Bronchial epithelial cell (primary cell): ENCODE results near the gene CEACAM6. TPM values are rescaled to one million over a fixed set of nuclear protein-coding genes. Genes with fewer than 3 reads are reported as not detected.

Experiments
- DNase-seq: peaks from one replicate; pipeline ENCODE4 v3.0.0-alpha.2; 2010; ENCODE audit warnings: low read depth
- FAIRE-seq: peaks from 2 replicates; lab custom pipeline; 2011; peaks lifted over from hg19 to GRCh38; lab: Jason Lieb, UNC
- H3K27me3 ChIP-seq: 2 replicates; pipeline ENCODE4 v1.5.1; 2011; ENCODE audit warnings: low read length; ENCODE audit not compliant: control insufficient read depth, insufficient read depth
- H3K36me3 ChIP-seq: 2 replicates; pipeline ENCODE4 v1.5.1; 2011; ENCODE audit warnings: low read length; ENCODE audit not compliant: control insufficient read depth, insufficient read depth
- H3K4me3 ChIP-seq: 2 replicates; pipeline ENCODE4 v1.5.1; 2011; ENCODE audit warnings: mild to moderate bottlenecking, low read depth, low read length, control low read depth
- total RNA-seq: library from RNA; depleted of rRNA; stranded (reverse); fragments of >200 nt; gene quantifications from 2 replicates; pipeline ENCODE4 v1.2.1, GENCODE V29; 2014
- TF ChIP-seq, protein P1 (sequence below): IDR thresholded peaks from 2 replicates; pipeline ENCODE4 v1.5.1; 2011; ENCODE audit warnings: mild to moderate bottlenecking, moderate library complexity, low read length, control low read depth, inconsistent platforms; ENCODE audit not compliant: insufficient read depth, severe bottlenecking

The CEACAM6 gene
- total RNA-seq, 1 donor from 2014 or later, result 13.7 TPM

DNA sequence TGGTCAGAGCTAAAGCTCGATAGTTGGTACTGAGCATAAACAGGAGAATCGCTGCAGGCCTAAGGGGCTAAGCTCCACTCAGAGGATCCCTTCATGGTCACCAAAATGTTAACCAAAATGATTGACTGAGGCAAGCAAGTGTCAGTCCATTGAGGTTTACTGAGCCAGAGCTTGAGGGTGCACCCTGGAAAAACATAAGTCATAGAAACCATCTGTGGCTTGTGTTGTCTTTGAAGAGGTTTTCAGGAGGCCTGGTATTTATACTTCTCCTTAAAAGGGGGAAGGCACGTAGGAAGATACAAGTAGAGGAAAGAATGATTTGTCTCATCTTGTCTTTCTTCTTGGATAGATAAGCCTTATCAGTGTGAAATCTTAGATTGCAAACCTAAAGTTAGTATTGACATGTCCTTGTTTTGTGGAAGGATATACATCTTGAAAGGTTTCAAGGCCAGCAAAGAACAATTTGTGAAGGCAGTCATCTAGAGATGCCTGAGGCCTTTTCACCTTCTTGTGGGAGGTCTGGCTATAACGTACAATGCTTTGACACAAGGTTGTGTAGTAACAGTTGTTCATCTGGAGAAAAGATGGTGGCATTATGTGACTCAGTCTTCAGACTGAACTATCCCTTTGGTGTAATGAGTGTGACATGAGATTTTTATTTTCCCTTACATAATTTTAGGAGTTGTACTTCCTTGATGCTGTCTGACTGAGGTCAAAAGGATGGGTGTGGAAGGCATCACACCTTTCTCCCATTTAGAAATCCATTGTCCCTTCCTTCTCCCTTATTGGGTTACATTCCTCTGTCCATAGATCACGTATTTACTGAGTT, 14.7 kb upstream of the CEACAM6 start:
- H3K4me3 ChIP-seq, result no peak overlapping the region
- H3K27me3 ChIP-seq, result no peaks in the 10 kb centered on the region
- FAIRE-seq (peak; percentile 23), DNase-seq (no peak)
- TF ChIP-seq, protein P1, sequence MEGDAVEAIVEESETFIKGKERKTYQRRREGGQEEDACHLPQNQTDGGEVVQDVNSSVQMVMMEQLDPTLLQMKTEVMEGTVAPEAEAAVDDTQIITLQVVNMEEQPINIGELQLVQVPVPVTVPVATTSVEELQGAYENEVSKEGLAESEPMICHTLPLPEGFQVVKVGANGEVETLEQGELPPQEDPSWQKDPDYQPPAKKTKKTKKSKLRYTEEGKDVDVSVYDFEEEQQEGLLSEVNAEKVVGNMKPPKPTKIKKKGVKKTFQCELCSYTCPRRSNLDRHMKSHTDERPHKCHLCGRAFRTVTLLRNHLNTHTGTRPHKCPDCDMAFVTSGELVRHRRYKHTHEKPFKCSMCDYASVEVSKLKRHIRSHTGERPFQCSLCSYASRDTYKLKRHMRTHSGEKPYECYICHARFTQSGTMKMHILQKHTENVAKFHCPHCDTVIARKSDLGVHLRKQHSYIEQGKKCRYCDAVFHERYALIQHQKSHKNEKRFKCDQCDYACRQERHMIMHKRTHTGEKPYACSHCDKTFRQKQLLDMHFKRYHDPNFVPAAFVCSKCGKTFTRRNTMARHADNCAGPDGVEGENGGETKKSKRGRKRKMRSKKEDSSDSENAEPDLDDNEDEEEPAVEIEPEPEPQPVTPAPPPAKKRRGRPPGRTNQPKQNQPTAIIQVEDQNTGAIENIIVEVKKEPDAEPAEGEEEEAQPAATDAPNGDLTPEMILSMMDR, result no peak
- H3K36me3 ChIP-seq, result no peaks in the 10 kb centered on the region

DNA sequence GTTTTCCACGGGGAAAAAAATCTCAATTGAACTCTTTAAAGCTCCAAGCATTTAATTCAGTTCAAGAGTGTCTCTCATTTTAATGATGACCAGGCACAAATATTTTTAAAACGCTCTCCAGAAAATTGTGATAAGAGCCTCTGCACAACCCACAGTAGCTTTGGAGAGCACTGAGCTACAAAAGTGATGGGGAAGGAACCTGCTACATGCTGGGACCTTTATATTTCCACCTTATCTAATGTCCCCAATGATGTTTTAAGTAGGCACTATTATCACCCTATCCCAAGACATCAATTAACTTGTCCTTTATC, 14.1 kb upstream of the CEACAM6 start:
- Histone ChIP-seq H3K4me3 (no peak overlapping the region), H3K36me3 (no peaks in the 10 kb centered on the region), H3K27me3 (no peaks in the 10 kb centered on the region)
- TF ChIP-seq, protein P1, result no peak
- DNase-seq (no peak), FAIRE-seq (no peak)

DNA sequence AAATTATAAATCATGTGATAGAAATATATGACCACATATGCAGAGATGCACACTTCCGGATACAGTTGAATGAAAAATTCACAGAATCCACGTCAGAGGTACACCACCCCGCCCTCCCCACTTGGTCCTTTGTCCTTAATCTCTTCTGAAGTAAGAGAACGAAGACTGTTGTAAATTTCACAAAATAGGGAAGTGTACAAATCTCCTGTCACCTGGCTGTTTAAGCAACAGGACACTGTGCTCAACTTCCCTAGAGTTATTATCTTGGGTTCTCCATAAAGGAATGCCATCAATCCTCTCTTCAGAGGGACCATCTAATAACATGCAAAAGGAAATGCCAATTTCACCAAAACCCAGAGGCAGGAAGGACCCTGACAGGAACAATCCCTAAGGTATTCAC, 10.5 kb upstream of the CEACAM6 start:
- Histone ChIP-seq H3K4me3 (no peak overlapping the region), H3K27me3 (peaks cover 9% of the 10 kb centered on the region), H3K36me3 (no peaks in the 10 kb centered on the region)
- FAIRE-seq, result no peak
- no peak for DNase-seq
- TF ChIP-seq, protein P1, result no peak

DNA sequence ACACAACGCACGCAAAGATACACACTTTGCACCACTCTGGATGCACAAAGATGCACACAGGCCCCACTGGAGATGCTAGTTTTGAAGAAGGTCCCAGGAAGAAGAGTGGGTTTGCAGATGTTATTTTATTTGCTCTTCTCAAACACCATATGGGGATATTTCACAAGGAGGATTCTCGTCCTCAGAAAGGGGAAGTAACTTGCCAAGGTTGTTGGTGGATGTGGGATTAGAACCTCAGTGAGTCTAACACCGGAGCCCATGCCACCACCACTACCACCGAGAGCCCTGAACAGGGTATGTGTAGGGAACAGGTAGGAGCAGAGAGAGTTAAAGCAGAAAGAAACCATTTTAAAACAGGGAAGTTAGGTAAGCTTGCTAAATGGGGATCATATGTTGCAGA, 9.6 kb upstream of the CEACAM6 start:
- no peak for FAIRE-seq

DNA sequence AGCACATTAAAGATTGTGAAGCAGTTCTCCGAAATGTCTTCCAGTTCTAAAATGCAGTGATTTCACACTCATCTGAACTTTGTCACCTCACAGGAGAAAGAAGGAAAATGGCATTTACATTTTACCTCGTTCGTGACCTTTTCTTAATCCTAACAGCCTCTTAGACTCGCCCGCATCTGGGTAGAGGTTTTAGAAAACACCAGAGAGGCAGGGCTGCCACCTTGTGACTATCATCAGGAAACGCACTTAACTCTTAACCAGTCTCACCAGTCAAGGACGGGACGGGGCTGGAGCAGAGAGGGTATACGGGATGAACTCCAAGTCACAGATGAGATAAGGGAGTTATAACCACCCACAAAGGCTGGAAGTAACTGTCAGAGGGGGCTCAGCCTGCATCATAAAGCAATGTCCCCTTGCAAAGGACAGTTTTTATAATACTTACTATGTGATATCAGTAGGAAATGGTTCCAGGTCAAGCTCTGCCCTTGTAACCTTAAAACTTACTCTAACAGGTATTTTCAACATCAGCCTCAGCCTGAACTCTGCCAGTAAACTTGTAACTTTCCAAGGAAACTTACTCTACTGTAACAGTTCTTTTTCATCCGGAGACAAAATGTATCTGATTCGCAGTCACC, 8.6 kb upstream of the CEACAM6 start:
- TF ChIP-seq, protein P1, result peak; percentile 75
- peak; percentile 75 for FAIRE-seq
- Histone ChIP-seq H3K27me3 (peaks cover 9% of the 10 kb centered on the region), H3K4me3 (no peak overlapping the region), H3K36me3 (no peaks in the 10 kb centered on the region)
- DNase-seq, result peak; percentile 57

More for the DNA sequence above, 9.6 kb upstream of the CEACAM6 start:
- Histone ChIP-seq H3K27me3 (peaks cover 9% of the 10 kb centered on the region), H3K4me3 (no peak overlapping the region), H3K36me3 (no peaks in the 10 kb centered on the region)
- TF ChIP-seq, protein P1, result no peak
- no peak for DNase-seq
